B cell (primary cell): ENCODE data around the gene TBC1D30. TPM values are rescaled to one million over a fixed set of nuclear protein-coding genes. Genes with fewer than 3 reads are reported as not detected.

Experiments
- ATAC-seq: fragments of 200-7000 bp; cut with Tn5 transposase; one replicate; pipeline ENCODE4 v1.10.0; 2021; ENCODE audit warnings: low read depth, mild to moderate bottlenecking, moderate number of reproducible peaks, moderate library complexity
- CTCF ChIA-PET: fragments of 350-600 bp; sonication (Branson Sonifier 250); formaldehyde crosslinking; loops from one replicate; lab custom pipeline; 2021; ENCODE audit warnings: antibody characterized with exemption, inconsistent platforms; lab: Charles Lee
- POLR2A ChIA-PET: fragments of 350-600 bp; sonication (Branson Sonifier 250); formaldehyde crosslinking; loops from one replicate; lab custom pipeline; 2021; ENCODE audit warnings: antibody characterized with exemption; lab: Charles Lee
- DNase-seq: peaks from one replicate; pipeline ENCODE4 v3.0.0; 2013
- H2AFZ ChIP-seq: 2 replicates; pipeline ENCODE4 v1.6.1; 2012; ENCODE audit warnings: mild to moderate bottlenecking, low read depth, low read length; ENCODE audit not compliant: insufficient read depth, poor library complexity, severe bottlenecking
- H3K27ac ChIP-seq, 2 donors: 1 replicate in 1 of 2; 2 replicates in 1 of 2; pipeline ENCODE4 v1.5.1; 2012 to 2013; ENCODE audit warnings: low read length in 2 of 2, mild to moderate bottlenecking in 2 of 2, moderate library complexity in 1 of 2
- H3K27me3 ChIP-seq, 4 experiments: fragments of 200-600 bp in 1 of 4; sonication (generic) in 1 of 4; replicated peaks in 1 of 4; 1 replicate in 2 of 4; 2 replicates in 2 of 4; pipeline versions ENCODE4 v1.6.1 to v1.7.0; 2013 to 2016; ENCODE audit warnings: low read length in 3 of 4, mild to moderate bottlenecking in 2 of 4, mixed read lengths in 1 of 4, moderate library complexity in 1 of 4; ENCODE audit not compliant: insufficient read depth in 4 of 4, control insufficient read depth in 3 of 4; ENCODE audit errors: control extremely low read depth in 1 of 4
- H3K36me3 ChIP-seq, 2 experiments: replicated peaks in 1 of 2; 1 replicate in 1 of 2; 2 replicates in 1 of 2; pipeline versions ENCODE4 v1.6.1 to v1.7.1; 2013; ENCODE audit warnings: low read length in 1 of 2; ENCODE audit not compliant: insufficient read depth in 2 of 2, control insufficient read depth in 1 of 2; ENCODE audit errors: control extremely low read depth in 1 of 2, extremely low read depth in 1 of 2
- H3K4me1 ChIP-seq, 2 donors: fragments of 200-600 bp in 1 of 2; sonication (generic) in 1 of 2; 1 replicate in 1 of 2; 2 replicates in 1 of 2; pipeline versions ENCODE4 v1.5.1 to v1.6.1; 2013 to 2017; ENCODE audit warnings: low read length in 2 of 2; ENCODE audit not compliant: control insufficient read depth in 2 of 2, insufficient read depth in 2 of 2
- H3K4me2 ChIP-seq: replicated peaks from 2 replicates; pipeline ENCODE3; 2012; ENCODE audit warnings: mild to moderate bottlenecking, low read depth, low read length; ENCODE audit not compliant: poor library complexity, severe bottlenecking
- H3K4me3 ChIP-seq, 5 experiments: fragments of 200-600 bp in 1 of 5; sonication (generic) in 1 of 5; 1 replicate in 3 of 5; 2 replicates in 2 of 5; pipeline versions ENCODE4 v1.5.1 to v1.7.0; 2011 to 2016; ENCODE audit warnings: low read length in 4 of 5, mild to moderate bottlenecking in 4 of 5, low read depth in 2 of 5, control low read depth in 1 of 5, moderate library complexity in 1 of 5; ENCODE audit not compliant: insufficient read depth in 1 of 5; ENCODE audit errors: control extremely low read depth in 1 of 5, extremely low read depth in 1 of 5
- H3K79me2 ChIP-seq: fragments of 200-600 bp; sonication (generic); one replicate; pipeline ENCODE4 v1.6.0; 2016; ENCODE audit warnings: low read length; ENCODE audit not compliant: control insufficient read depth, insufficient read depth
- H3K9ac ChIP-seq: fragments of 200-600 bp; sonication (generic); 2 replicates; pipeline ENCODE4 v1.6.1; 2017; ENCODE audit warnings: mild to moderate bottlenecking, low read length, moderate library complexity
- H3K9me3 ChIP-seq, 3 donors: one replicate each; pipeline versions ENCODE4 v1.6.1 to v1.7.1; 2013; ENCODE audit warnings: low read length in 2 of 3; ENCODE audit not compliant: control insufficient read depth in 2 of 3, insufficient read depth in 1 of 3; ENCODE audit errors: control extremely low read depth in 1 of 3
- H4K20me1 ChIP-seq: 2 replicates; pipeline ENCODE4 v1.6.0; 2012; ENCODE audit warnings: mild to moderate bottlenecking, low read length; ENCODE audit not compliant: insufficient read depth, control insufficient read depth, poor library complexity, severe bottlenecking
- H3K27ac Mint-ChIP-seq: one replicate; pipeline ENCODE4 v1.8.0; 2021; ENCODE audit warnings: mixed read lengths
- H3K27me3 Mint-ChIP-seq: one replicate; pipeline ENCODE4 v1.8.0; 2021; ENCODE audit warnings: mixed read lengths
- H3K4me1 Mint-ChIP-seq: one replicate; pipeline ENCODE4 v1.8.0; 2021; ENCODE audit warnings: mixed read lengths
- H3K4me3 Mint-ChIP-seq: one replicate; pipeline ENCODE4 v1.8.0; 2021; ENCODE audit warnings: mixed read lengths
- H3K9me3 Mint-ChIP-seq: one replicate; pipeline ENCODE4 v1.8.0; 2022; ENCODE audit warnings: mixed read lengths; ENCODE audit not compliant: insufficient read depth
- EZH2 ChIP-seq: IDR thresholded peaks from 2 replicates; pipeline ENCODE4 v1.6.1; 2012; ENCODE audit warnings: borderline replicate concordance, low read depth, mild to moderate bottlenecking, moderate library complexity, low read length; ENCODE audit not compliant: insufficient read depth, poor library complexity, severe bottlenecking
- WGBS: methylation state at CpG from one replicate; pipeline ENCODE4 v1.1.5; 2013; ENCODE audit warnings: missing lambda C conversion rate; ENCODE audit not compliant: insufficient coverage; 5-methylcytosine and 5-hydroxymethylcytosine counted together
- intact Hi-C: fragments of 100-400 bp; cut with micrococcal nuclease; formaldehyde crosslinking; loops from one replicate; pipeline ENCODE4 v1.10.0; 2022
- polyA plus RNA-seq: library from polyadenylated mRNA; depleted of rRNA; stranded (reverse); fragments of >200 nt; gene quantifications from 2 replicates; pipeline ENCODE4 v1.2.3, GENCODE V29; 2012
- total RNA-seq, 2 donors: library from RNA; stranded (reverse); fragments of 120-200 nt in 1 of 2; gene quantifications; 1 replicate in 1 of 2; 2 replicates in 1 of 2; pipeline versions ENCODE4 v1.2.3 to v1.2.4, GENCODE V29; 2013 to 2022
- TF ChIP-seq, protein P1 (sequence below): fragments of 200-600 bp; IDR thresholded peaks from one replicate; pipeline ENCODE4 v1.8.0; 2022; ENCODE audit warnings: antibody characterized with exemption, mild to moderate bottlenecking

Gene TBC1D30
- total and polyA plus RNA-seq, 2 donors (not counting 1 experiment from before 2014, with no cell fraction given) = 0.06 to 0.10 TPM

DNA sequence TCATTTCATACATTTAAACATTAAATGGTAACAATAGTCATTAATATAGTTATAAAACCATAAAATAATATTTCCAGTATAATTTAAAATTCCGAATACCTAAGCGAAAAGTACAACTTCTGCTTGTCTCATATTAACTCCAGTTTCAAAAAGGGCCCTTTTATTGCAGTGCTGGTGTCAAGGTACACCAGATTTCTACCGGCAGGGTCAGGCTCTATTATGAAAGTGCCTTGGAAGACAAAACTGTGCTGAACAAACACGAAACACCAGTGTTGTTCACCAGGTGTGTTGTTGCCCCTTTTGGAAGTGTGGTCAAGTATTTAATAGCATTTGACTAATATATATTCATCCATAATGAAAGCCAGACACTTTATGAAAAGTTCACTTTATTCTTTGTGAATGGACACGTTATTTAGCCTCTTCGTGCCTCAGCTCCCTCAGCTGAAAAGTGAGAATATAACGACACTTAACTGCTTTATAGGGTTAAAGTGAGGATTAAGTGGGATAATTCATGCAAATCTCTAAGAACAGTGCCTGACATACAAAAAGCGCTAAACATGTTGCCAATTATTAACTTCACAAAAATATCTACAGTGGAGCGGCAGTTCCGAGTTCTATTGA, 45.0 kb upstream of the TBC1D30 start:
- Mint-ChIP-seq H3K4me3 (peak overlapping the region; percentile 74), H3K9me3 (peaks cover 10% of the 10 kb centered on the region), H3K4me1 (peaks cover 24% of the 10 kb centered on the region), H3K27ac (no peak overlapping the region), H3K27me3 (peaks cover 69% of the 10 kb centered on the region)
- CTCF ChIA-PET = interaction anchor here (0.8 to 3.8 kb wide), 4 partner anchors 8 to 20 kb away, joined by 3 to 30 read pairs (median 7); no protein-coding TSS in a partner anchor
- Histone ChIP-seq H3K79me2 (no peaks in the 10 kb centered on the region), H3K27ac (no peak overlapping the region), H3K4me2 (no peak overlapping the region), H3K9me3 (peaks cover 9 to 17% (median 11%) of the 10 kb centered on the region in 3 donors), H3K36me3 (no peaks in the 10 kb centered on the region), H3K9ac (no peak overlapping the region), H2AFZ (no peak overlapping the region), H3K27me3 (peaks cover 0 to 43% (median 22%) of the 10 kb centered on the region in 4 experiments), H3K4me3 (no peak overlapping the region), H4K20me1 (no peaks in the 10 kb centered on the region), H3K4me1 (peaks cover 22% of the 10 kb centered on the region in 2 donors)
- intact Hi-C loops = no loop called here
- no peak for DNase-seq
- no peak for ATAC-seq
- POLR2A ChIA-PET = no interaction called here
- WGBS = 83% methylated on average over 1 of the region's 10 CpGs
- TF ChIP-seq, protein P1, sequence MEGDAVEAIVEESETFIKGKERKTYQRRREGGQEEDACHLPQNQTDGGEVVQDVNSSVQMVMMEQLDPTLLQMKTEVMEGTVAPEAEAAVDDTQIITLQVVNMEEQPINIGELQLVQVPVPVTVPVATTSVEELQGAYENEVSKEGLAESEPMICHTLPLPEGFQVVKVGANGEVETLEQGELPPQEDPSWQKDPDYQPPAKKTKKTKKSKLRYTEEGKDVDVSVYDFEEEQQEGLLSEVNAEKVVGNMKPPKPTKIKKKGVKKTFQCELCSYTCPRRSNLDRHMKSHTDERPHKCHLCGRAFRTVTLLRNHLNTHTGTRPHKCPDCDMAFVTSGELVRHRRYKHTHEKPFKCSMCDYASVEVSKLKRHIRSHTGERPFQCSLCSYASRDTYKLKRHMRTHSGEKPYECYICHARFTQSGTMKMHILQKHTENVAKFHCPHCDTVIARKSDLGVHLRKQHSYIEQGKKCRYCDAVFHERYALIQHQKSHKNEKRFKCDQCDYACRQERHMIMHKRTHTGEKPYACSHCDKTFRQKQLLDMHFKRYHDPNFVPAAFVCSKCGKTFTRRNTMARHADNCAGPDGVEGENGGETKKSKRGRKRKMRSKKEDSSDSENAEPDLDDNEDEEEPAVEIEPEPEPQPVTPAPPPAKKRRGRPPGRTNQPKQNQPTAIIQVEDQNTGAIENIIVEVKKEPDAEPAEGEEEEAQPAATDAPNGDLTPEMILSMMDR = no peak
- no peak for TF ChIP-seq EZH2

DNA sequence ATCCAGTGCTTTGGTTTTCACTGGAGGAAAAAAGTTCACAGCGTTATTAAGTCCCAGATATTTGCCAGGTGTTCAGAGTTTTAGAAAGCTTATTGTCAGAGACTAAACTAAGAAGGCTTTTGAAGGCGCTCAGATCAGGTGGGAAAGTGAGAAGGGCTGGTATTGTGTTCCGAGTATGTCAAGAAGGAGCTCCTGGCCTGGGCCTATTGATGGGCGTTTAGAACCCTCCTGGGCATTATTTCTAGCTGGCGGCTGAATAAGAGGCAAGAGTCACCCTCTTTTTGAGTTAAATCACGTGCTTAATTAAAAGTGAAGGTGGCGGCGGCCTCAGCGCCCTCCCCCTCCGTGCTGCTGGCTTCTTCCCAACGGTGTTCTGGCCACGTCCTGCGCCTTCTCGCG, 44.3 kb upstream of the TBC1D30 start:
- Histone ChIP-seq H3K79me2 (no peaks in the 10 kb centered on the region), H4K20me1 (no peaks in the 10 kb centered on the region), H3K27ac (no peak overlapping the region), H3K36me3 (no peaks in the 10 kb centered on the region), H2AFZ (peak overlapping the region; percentile 77), H3K4me1 (peaks cover 22% of the 10 kb centered on the region in 2 donors), H3K27me3 (peaks cover 0 to 43% (median 22%) of the 10 kb centered on the region in 4 experiments), H3K4me3 (peak overlapping the region; percentile 22 to 69 (median 53)), H3K9me3 (peaks cover 4 to 11% (median 8%) of the 10 kb centered on the region in 3 donors), H3K4me2 (peak overlapping the region; percentile 90), H3K9ac (peak overlapping the region; percentile 64)
- no peak for DNase-seq
- Mint-ChIP-seq H3K9me3 (peaks cover 8% of the 10 kb centered on the region), H3K4me1 (peaks cover 24% of the 10 kb centered on the region), H3K27me3 (peaks cover 68% of the 10 kb centered on the region), H3K27ac (no peak overlapping the region), H3K4me3 (peak overlapping the region; percentile 74)
- intact Hi-C loops = loop anchor here (2.0 kb wide), 2 partner anchors 17 to 21 kb away; partner anchors contain the start of gene GNS
- TF ChIP-seq, protein P1 = no peak
- TF ChIP-seq EZH2 = no peak
- ATAC-seq = no peak
- POLR2A ChIA-PET = no interaction called here
- CTCF ChIA-PET = interaction anchor here (0.8 to 3.8 kb wide), 5 partner anchors 8 to 20 kb away, joined by 3 to 30 read pairs (median 5); no protein-coding TSS in a partner anchor
- WGBS = 20% methylated on average over 15 of the region's 15 CpGs
